CD14-positive monocyte (primary cell): ENCODE measurements around the gene FAM20C. TPM values are rescaled to one million over a fixed set of nuclear protein-coding genes. Genes with fewer than 3 reads are reported as not detected.
A peak's percentile ranks its signal among the peaks of the same experiment; 100 is the strongest.

Experiments used
- DNase-seq, 3 donors: peaks; one replicate each; pipeline ENCODE4 v3.0.0-alpha.2; 2011 to 2022
- H2AFZ ChIP-seq: 2 replicates; pipeline ENCODE4 v1.6.0; 2012; ENCODE audit warnings: mild to moderate bottlenecking, low read depth, low read length, inconsistent platforms; ENCODE audit not compliant: insufficient read depth, poor library complexity, severe bottlenecking
- H3K27ac ChIP-seq, 2 donors: 1 replicate in 1 of 2; 2 replicates in 1 of 2; pipeline ENCODE4 v1.5.1; 2012 to 2013; ENCODE audit warnings: low read length in 2 of 2, control low read depth in 1 of 2, inconsistent platforms in 1 of 2, low read depth in 1 of 2, mild to moderate bottlenecking in 1 of 2
- H3K27me3 ChIP-seq, 2 donors: one replicate each; pipeline versions ENCODE4 v1.6.0 to v1.6.1; 2011 to 2013; ENCODE audit warnings: low read length in 2 of 2; ENCODE audit not compliant: control insufficient read depth in 2 of 2, insufficient read depth in 2 of 2
- H3K36me3 ChIP-seq, 2 donors: replicated peaks in 1 of 2; 1 replicate in 1 of 2; 2 replicates in 1 of 2; pipeline versions ENCODE4 v1.5.1 to v1.6.1; 2012 to 2013; ENCODE audit warnings: low read length in 2 of 2, control low read depth in 1 of 2, inconsistent platforms in 1 of 2, mild to moderate bottlenecking in 1 of 2; ENCODE audit not compliant: insufficient read depth in 2 of 2, control insufficient read depth in 1 of 2
- H3K4me1 ChIP-seq, 2 donors: 1 replicate in 1 of 2; 2 replicates in 1 of 2; pipeline versions ENCODE4 v1.5.1 to v1.6.1; 2012 to 2013; ENCODE audit warnings: low read length in 2 of 2, control low read depth in 1 of 2, inconsistent platforms in 1 of 2, mild to moderate bottlenecking in 1 of 2, moderate library complexity in 1 of 2; ENCODE audit not compliant: insufficient read depth in 2 of 2, control insufficient read depth in 1 of 2
- H3K4me2 ChIP-seq: replicated peaks from 2 replicates; pipeline ENCODE3; 2012; ENCODE audit warnings: low read length, moderate library complexity, mild to moderate bottlenecking; ENCODE audit not compliant: poor library complexity, severe bottlenecking; ENCODE audit errors: extremely low read depth
- H3K4me3 ChIP-seq, 3 experiments: fragments of 200-600 bp in 1 of 3; sonication (generic) in 1 of 3; replicated peaks in 1 of 3; 1 replicate in 2 of 3; 2 replicates in 1 of 3; pipeline ENCODE4 v1.5.1; 2011 to 2013; ENCODE audit warnings: low read length in 3 of 3, mild to moderate bottlenecking in 3 of 3, control low read depth in 2 of 3, low read depth in 2 of 3, inconsistent platforms in 1 of 3, moderate library complexity in 1 of 3
- H3K79me2 ChIP-seq: 2 replicates; pipeline ENCODE4 v1.6.0; 2012; ENCODE audit warnings: mild to moderate bottlenecking, control low read depth, inconsistent platforms, low read length, moderate library complexity; ENCODE audit not compliant: insufficient read depth
- H3K9ac ChIP-seq: 2 replicates; pipeline ENCODE4 v1.6.0; 2017; ENCODE audit warnings: low read length, mild to moderate bottlenecking; ENCODE audit not compliant: insufficient read depth, poor library complexity, severe bottlenecking
- H3K9me3 ChIP-seq, 2 donors: replicated peaks in 1 of 2; 1 replicate in 1 of 2; 2 replicates in 1 of 2; pipeline versions ENCODE4 v1.5.1 to v1.6.1; 2012 to 2013; ENCODE audit warnings: low read length in 2 of 2, control low read depth in 1 of 2; ENCODE audit not compliant: control insufficient read depth in 1 of 2, insufficient read depth in 1 of 2
- H4K20me1 ChIP-seq: 2 replicates; pipeline ENCODE4 v1.6.0; 2012; ENCODE audit warnings: mild to moderate bottlenecking, low read length, control low read depth, moderate library complexity; ENCODE audit not compliant: insufficient read depth
- H3K27ac Mint-ChIP-seq, 7 donors: one replicate each; pipeline ENCODE4 v1.8.0; 2020; ENCODE audit warnings: mild to moderate bottlenecking in 7 of 7, mixed read lengths in 7 of 7, moderate library complexity in 6 of 7, inconsistent platforms in 2 of 7
- H3K27me3 Mint-ChIP-seq, 3 donors: one replicate each; pipeline ENCODE4 v1.8.0; 2021 to 2022; ENCODE audit warnings: low read depth in 3 of 3, mild to moderate bottlenecking in 3 of 3, mixed read lengths in 3 of 3, moderate library complexity in 3 of 3, inconsistent platforms in 1 of 3
- H3K36me3 Mint-ChIP-seq, 2 donors: one replicate each; pipeline ENCODE4 v1.8.0; 2020; ENCODE audit warnings: mixed read lengths in 2 of 2, inconsistent platforms in 1 of 2, mild to moderate bottlenecking in 1 of 2
- H3K4me1 Mint-ChIP-seq: one replicate; pipeline ENCODE4 v1.8.0; 2020; ENCODE audit warnings: mild to moderate bottlenecking, mixed read lengths
- H3K4me3 Mint-ChIP-seq, 2 donors: one replicate each; pipeline ENCODE4 v1.8.0; 2020; ENCODE audit warnings: mild to moderate bottlenecking in 2 of 2, mixed read lengths in 2 of 2, moderate library complexity in 1 of 2
- H3K9me3 Mint-ChIP-seq, 7 donors: one replicate each; pipeline ENCODE4 v1.8.0; 2020 to 2022; ENCODE audit warnings: mixed read lengths in 7 of 7, mild to moderate bottlenecking in 6 of 7, moderate library complexity in 6 of 7, inconsistent platforms in 2 of 7
- CTCF ChIP-seq: fragments of 200-600 bp; IDR thresholded peaks from one replicate; pipeline ENCODE4 v1.8.0; 2022; ENCODE audit warnings: antibody characterized with exemption, mild to moderate bottlenecking
- WGBS: methylation state at CpG from one replicate; pipeline ENCODE4 v1.1.5; 2013; ENCODE audit warnings: missing lambda C conversion rate; ENCODE audit not compliant: insufficient coverage; 5-methylcytosine and 5-hydroxymethylcytosine counted together
- intact Hi-C, 2 donors: fragments of 100-400 bp; cut with micrococcal nuclease; formaldehyde crosslinking; loops; one replicate each; pipeline versions ENCODE4 v1.15.0 to v1.15.1; 2023
- polyA plus RNA-seq, 3 donors: library from polyadenylated mRNA; depleted of rRNA in 1 of 3; unstranded in 2 of 3; stranded (reverse) in 1 of 3; fragments of 300-500 nt in 2 of 3; fragments of >200 nt in 1 of 3; fragmentation: Illumina TruSeq in 2 of 3; gene quantifications; 1 replicate in 2 of 3; 2 replicates in 1 of 3; pipeline ENCODE4 v1.2.3, GENCODE V29; 2012 to 2021

FAM20C gene
- polyA plus RNA-seq, 3 donors, result 1.2 to 32.2 (median 1.5) TPM

GRCh38 chr7:162632-163297, 29.6 kb upstream of the FAM20C start:
- Histone ChIP-seq H3K36me3 (no peaks in the 10 kb centered on the region), H2AFZ (no peak overlapping the region), H3K9me3 (peaks cover 0 to 5% of the 10 kb centered on the region in 2 donors), H3K9ac (no peak overlapping the region), H3K4me3 (no peak overlapping the region), H3K4me1 (peaks cover 38 to 39% of the 10 kb centered on the region in 2 donors), H4K20me1 (no peaks in the 10 kb centered on the region), H3K79me2 (no peaks in the 10 kb centered on the region), H3K27me3 (peaks cover 0 to 2% of the 10 kb centered on the region in 2 donors), H3K4me2 (no peak overlapping the region), H3K27ac (no peak overlapping the region)
- 95% methylated on average over 16 of the region's 21 CpGs for WGBS
- Mint-ChIP-seq H3K27ac (no peak overlapping the region), H3K4me1 (peaks cover 43% of the 10 kb centered on the region), H3K27me3 (peaks cover 4 to 15% (median 6%) of the 10 kb centered on the region in 3 donors), H3K9me3 (peaks cover 0 to 9% (median 0%) of the 10 kb centered on the region in 7 donors), H3K36me3 (no peaks in the 10 kb centered on the region), H3K4me3 (peak overlapping the region in 1 of 2 donors; percentile 13)
- no peak for TF ChIP-seq CTCF
- DNase-seq, result peak in 1 of 3 donors; percentile 0
- intact Hi-C loops, result no loop called here

- H4K20me1 ChIP-seq, result no peaks in the 10 kb centered on the region
- Mint-ChIP-seq H3K4me1 (peaks cover 45% of the 10 kb centered on the region), H3K27ac (peak overlapping the region in 1 of 7 donors; percentile 72), H3K9me3 (peaks cover 0 to 9% (median 0%) of the 10 kb centered on the region in 7 donors), H3K36me3 (no peaks in the 10 kb centered on the region), H3K4me3 (peak overlapping the region in 1 of 2 donors; percentile 13), H3K27me3 (peaks cover 4 to 15% (median 6%) of the 10 kb centered on the region in 3 donors)
- H3K36me3 ChIP-seq, result no peaks in the 10 kb centered on the region
- peaks cover 40 to 43% of the 10 kb centered on the region in 2 donors for H3K4me1 ChIP-seq
- H3K27me3 ChIP-seq, result peaks cover 0 to 2% of the 10 kb centered on the region in 2 donors
- no peak overlapping the region for H3K4me2 ChIP-seq
- H3K4me3 ChIP-seq, result no peak overlapping the region
- H3K27ac ChIP-seq, result no peak overlapping the region
- 95% methylated on average over 10 of the region's 12 CpGs for WGBS
- peaks cover 0 to 5% of the 10 kb centered on the region in 2 donors for H3K9me3 ChIP-seq
- H2AFZ ChIP-seq, result no peak overlapping the region
- no peak for DNase-seq
- no peak overlapping the region for H3K9ac ChIP-seq
- intact Hi-C loops, result no loop called here
- TF ChIP-seq CTCF, result no peak
- H3K79me2 ChIP-seq, result no peaks in the 10 kb centered on the region
These were observed 29.1 kb upstream of the FAM20C start for GRCh38 chr7:163298-163695.
